ENCODE measurements around the gene CD226. TPM values are rescaled to one million over a fixed set of nuclear protein-coding genes. Genes with fewer than 3 reads are reported as not detected.

Gene CD226
- total and polyA plus RNA-seq, 10 of the 15 experiments (the other 5 are each of a cell fraction or from before 2014, with no cell fraction given), result 12.9 to 68.8 (median 47.3) TPM

DNA sequence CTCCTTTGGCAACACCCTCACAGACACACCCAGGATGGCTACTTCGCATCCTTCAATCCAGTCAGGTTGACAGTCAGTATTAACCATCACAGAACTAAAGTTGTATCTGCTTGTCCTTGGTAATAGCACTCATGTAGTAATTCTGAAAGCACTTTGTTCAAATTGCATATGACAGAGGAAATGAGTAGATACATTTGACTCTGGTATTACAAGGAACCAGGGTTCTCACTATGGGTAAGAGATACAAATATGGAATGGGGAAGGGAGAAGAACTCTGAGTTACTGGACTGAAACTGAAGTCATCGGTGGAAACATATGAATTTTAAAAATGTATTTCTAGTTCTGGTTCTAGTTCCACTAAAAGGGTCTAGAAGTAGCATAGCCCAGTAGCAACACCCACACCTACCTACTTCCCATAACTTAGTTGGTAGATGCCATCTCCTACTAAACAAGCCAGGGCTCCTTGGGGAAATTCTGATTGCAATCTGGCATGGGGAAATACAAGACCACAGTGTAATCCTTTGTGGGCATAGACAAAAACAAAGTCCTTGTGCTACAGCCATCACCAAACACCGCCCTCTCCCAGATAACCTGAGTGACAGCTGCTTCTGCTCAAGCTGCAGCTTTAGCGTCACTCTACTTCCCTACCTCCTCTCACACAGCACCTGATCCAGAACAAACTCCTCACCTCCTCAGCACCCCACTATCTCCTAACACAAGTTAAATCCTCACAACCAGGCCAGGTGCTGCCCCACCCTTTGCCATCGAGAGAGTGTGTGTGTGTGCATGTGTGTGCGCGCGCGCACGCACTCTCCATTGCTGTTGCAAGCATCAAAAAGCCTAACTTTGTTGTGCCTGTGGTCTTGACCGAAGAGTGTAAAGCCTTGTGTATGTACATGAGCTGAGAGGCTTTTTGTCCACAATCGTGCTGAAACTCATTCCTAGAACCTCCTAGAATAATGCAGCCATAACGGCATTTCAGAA lies 31.4 kb upstream of the CD226 start (continued):
- TF ChIP-seq, protein P1, sequence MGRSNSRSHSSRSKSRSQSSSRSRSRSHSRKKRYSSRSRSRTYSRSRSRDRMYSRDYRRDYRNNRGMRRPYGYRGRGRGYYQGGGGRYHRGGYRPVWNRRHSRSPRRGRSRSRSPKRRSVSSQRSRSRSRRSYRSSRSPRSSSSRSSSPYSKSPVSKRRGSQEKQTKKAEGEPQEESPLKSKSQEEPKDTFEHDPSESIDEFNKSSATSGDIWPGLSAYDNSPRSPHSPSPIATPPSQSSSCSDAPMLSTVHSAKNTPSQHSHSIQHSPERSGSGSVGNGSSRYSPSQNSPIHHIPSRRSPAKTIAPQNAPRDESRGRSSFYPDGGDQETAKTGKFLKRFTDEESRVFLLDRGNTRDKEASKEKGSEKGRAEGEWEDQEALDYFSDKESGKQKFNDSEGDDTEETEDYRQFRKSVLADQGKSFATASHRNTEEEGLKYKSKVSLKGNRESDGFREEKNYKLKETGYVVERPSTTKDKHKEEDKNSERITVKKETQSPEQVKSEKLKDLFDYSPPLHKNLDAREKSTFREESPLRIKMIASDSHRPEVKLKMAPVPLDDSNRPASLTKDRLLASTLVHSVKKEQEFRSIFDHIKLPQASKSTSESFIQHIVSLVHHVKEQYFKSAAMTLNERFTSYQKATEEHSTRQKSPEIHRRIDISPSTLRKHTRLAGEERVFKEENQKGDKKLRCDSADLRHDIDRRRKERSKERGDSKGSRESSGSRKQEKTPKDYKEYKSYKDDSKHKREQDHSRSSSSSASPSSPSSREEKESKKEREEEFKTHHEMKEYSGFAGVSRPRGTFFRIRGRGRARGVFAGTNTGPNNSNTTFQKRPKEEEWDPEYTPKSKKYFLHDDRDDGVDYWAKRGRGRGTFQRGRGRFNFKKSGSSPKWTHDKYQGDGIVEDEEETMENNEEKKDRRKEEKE (IDR thresholded peaks at IDR 0.05), result no peak
- TF ChIP-seq SREBF2 (IDR thresholded peaks at IDR 0.05; ENCODE audit: low read length) (no peak), TCF12 (IDR thresholded peaks at IDR 0.05; ENCODE audit: low read depth, low read length) (0 out of 2 replicates have a peak, but pooled peaks have one; percentile 32), WRNIP1 (IDR thresholded peaks at IDR 0.05; ENCODE audit: borderline replicate concordance, low read depth, low read length) (no peak), SREBF1 (IDR thresholded peaks at IDR 0.05; ENCODE audit: low read length) (no peak), ASH2L (IDR thresholded peaks at IDR 0.05; ENCODE audit: borderline replicate concordance, low read depth) (no peak), SPI1 (IDR thresholded peaks at IDR 0.05; ENCODE audit: borderline replicate concordance, insufficient read depth, low read depth, low read length) (no peak; the same call in 1 of the 2 replicates), ATF7 (IDR thresholded peaks at IDR 0.05; ENCODE audit: low read depth) (peak; percentile 49; the same call in 1 of the 2 replicates), STAT3 (IDR thresholded peaks at IDR 0.05; ENCODE audit: low read depth, low read length) (no peak), KDM1A (IDR thresholded peaks at IDR 0.05; ENCODE audit: borderline replicate concordance) (no peak), NFXL1 (IDR thresholded peaks at IDR 0.05; ENCODE audit: borderline replicate concordance) (no peak), RELA (IDR thresholded peaks at IDR 0.05; ENCODE audit: borderline replicate concordance, partially characterized antibody) (no peak), CBX5 (IDR thresholded peaks at IDR 0.05; ENCODE audit: low read depth) (no peak), NFIC (IDR thresholded peaks at IDR 0.05; ENCODE audit: low read depth, low read length) (peak; percentile 88)
- TF ChIP-seq, protein P2, sequence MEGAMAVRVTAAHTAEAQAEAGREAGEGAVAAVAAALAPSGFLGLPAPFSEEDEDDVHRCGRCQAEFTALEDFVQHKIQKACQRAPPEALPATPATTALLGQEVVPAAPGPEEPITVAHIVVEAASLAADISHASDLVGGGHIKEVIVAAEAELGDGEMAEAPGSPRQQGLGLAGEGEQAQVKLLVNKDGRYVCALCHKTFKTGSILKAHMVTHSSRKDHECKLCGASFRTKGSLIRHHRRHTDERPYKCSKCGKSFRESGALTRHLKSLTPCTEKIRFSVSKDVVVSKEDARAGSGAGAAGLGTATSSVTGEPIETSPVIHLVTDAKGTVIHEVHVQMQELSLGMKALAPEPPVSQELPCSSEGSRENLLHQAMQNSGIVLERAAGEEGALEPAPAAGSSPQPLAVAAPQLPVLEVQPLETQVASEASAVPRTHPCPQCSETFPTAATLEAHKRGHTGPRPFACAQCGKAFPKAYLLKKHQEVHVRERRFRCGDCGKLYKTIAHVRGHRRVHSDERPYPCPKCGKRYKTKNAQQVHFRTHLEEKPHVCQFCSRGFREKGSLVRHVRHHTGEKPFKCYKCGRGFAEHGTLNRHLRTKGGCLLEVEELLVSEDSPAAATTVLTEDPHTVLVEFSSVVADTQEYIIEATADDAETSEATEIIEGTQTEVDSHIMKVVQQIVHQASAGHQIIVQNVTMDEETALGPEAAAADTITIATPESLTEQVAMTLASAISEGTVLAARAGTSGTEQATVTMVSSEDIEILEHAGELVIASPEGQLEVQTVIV (IDR thresholded peaks at IDR 0.05; ENCODE audit: borderline replicate concordance, partially characterized antibody), result no peak
- TF ChIP-seq, protein P3, sequence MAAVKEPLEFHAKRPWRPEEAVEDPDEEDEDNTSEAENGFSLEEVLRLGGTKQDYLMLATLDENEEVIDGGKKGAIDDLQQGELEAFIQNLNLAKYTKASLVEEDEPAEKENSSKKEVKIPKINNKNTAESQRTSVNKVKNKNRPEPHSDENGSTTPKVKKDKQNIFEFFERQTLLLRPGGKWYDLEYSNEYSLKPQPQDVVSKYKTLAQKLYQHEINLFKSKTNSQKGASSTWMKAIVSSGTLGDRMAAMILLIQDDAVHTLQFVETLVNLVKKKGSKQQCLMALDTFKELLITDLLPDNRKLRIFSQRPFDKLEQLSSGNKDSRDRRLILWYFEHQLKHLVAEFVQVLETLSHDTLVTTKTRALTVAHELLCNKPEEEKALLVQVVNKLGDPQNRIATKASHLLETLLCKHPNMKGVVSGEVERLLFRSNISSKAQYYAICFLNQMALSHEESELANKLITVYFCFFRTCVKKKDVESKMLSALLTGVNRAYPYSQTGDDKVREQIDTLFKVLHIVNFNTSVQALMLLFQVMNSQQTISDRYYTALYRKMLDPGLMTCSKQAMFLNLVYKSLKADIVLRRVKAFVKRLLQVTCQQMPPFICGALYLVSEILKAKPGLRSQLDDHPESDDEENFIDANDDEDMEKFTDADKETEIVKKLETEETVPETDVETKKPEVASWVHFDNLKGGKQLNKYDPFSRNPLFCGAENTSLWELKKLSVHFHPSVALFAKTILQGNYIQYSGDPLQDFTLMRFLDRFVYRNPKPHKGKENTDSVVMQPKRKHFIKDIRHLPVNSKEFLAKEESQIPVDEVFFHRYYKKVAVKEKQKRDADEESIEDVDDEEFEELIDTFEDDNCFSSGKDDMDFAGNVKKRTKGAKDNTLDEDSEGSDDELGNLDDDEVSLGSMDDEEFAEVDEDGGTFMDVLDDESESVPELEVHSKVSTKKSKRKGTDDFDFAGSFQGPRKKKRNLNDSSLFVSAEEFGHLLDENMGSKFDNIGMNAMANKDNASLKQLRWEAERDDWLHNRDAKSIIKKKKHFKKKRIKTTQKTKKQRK (IDR thresholded peaks at IDR 0.05; ENCODE audit: low read depth, low read length), result no peak
- TF ChIP-seq, protein P4, sequence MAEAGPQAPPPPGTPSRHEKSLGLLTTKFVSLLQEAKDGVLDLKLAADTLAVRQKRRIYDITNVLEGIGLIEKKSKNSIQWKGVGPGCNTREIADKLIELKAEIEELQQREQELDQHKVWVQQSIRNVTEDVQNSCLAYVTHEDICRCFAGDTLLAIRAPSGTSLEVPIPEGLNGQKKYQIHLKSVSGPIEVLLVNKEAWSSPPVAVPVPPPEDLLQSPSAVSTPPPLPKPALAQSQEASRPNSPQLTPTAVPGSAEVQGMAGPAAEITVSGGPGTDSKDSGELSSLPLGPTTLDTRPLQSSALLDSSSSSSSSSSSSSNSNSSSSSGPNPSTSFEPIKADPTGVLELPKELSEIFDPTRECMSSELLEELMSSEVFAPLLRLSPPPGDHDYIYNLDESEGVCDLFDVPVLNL (IDR thresholded peaks at IDR 0.05; ENCODE audit: low read depth, low read length), result no peak
